Ecto neural progenitor cell (in vitro differentiated cells): Measurements from ENCODE around the gene CCNYL1.
"Not testable (repeated sequence)": the region's sequence is repeated elsewhere in the genome, so short reads cannot be mapped to it uniquely, and the experiment has no call there.

Source experiments
- DNase-seq: peaks from one replicate; pipeline ENCODE4 v3.0.0-alpha.2; 2018; ENCODE audit warnings: low spot score

The CCNYL1 gene

GRCh38 chr2:207734636-207735512 is 23.4 kb downstream of the CCNYL1 start:
- DNase-seq = no peak

- not testable (repeated sequence) for DNase-seq
Observed at GRCh38 chr2:207735513-207735859, 24.0 kb downstream of the CCNYL1 start.

- DNase-seq = no peak
Observed at GRCh38 chr2:207743514-207743913, 32.1 kb downstream of the CCNYL1 start.

- DNase-seq = no peak
Observed at GRCh38 chr2:207744050-207744449, 32.6 kb downstream of the CCNYL1 start.

- no peak for DNase-seq
Observed at GRCh38 chr2:207744451-207744850, 33.0 kb downstream of the CCNYL1 start.

GRCh38 chr2:207746131-207746530 is 34.7 kb downstream of the CCNYL1 start:
- no peak for DNase-seq

GRCh38 chr2:207747653-207748560 is 36.5 kb downstream of the CCNYL1 start:
- DNase-seq = no peak

GRCh38 chr2:207748993-207749392 is 37.6 kb downstream of the CCNYL1 start:
- DNase-seq = no peak

- no peak for DNase-seq
Observed at GRCh38 chr2:207749873-207750272, 38.4 kb downstream of the CCNYL1 start.

- DNase-seq = no peak
Observed at GRCh38 chr2:207750345-207750744, 38.9 kb downstream of the CCNYL1 start.

- no peak for DNase-seq
Observed at GRCh38 chr2:207750876-207751275, 39.4 kb downstream of the CCNYL1 start.

GRCh38 chr2:207753688-207754087 is 42.2 kb downstream of the CCNYL1 start:
- DNase-seq = not testable (repeated sequence)

GRCh38 chr2:207754498-207755383 is 43.3 kb downstream of the CCNYL1 start:
- DNase-seq = no peak

- no peak for DNase-seq
Observed at GRCh38 chr2:207758025-207758424, 46.6 kb downstream of the CCNYL1 start.

GRCh38 chr2:207759890-207760289 is 48.5 kb downstream of the CCNYL1 start:
- no peak for DNase-seq

GRCh38 chr2:207760453-207760852 is 49.0 kb downstream of the CCNYL1 start:
- DNase-seq = no peak

- DNase-seq = not testable (repeated sequence)
Observed at GRCh38 chr2:207761426-207761825, 50.0 kb downstream of the CCNYL1 start.

GRCh38 chr2:207762146-207762545 is 50.7 kb downstream of the CCNYL1 start:
- no peak for DNase-seq

GRCh38 chr2:207763303-207763917 is 52.0 kb downstream of the CCNYL1 start:
- DNase-seq = no peak

GRCh38 chr2:207764096-207764630 is 52.7 kb downstream of the CCNYL1 start:
- no peak for DNase-seq

- no peak for DNase-seq
Observed at GRCh38 chr2:207765547-207765946, 54.1 kb downstream of the CCNYL1 start.
